GM23248 (cell line): ENCODE measurements around the gene UNC5A. TPM values are rescaled to one million over a fixed set of nuclear protein-coding genes. Genes with fewer than 3 reads are reported as not detected.

Experiments
- DNase-seq: peaks from one replicate; pipeline ENCODE4 v3.0.0-alpha.2; 2015
- H2AFZ ChIP-seq: fragments of 200-600 bp; sonication (generic); 2 replicates; pipeline ENCODE4 v1.6.1; 2016; ENCODE audit warnings: antibody characterized with exemption
- H3F3A ChIP-seq: fragments of 200-600 bp; sonication (generic); 2 replicates; pipeline ENCODE4 v1.6.1; 2016; ENCODE audit warnings: mild to moderate bottlenecking, antibody characterized with exemption, mixed run types; ENCODE audit not compliant: insufficient read depth
- H3K27ac ChIP-seq: fragments of 200-600 bp; sonication (generic); 2 replicates; pipeline ENCODE4 v1.5.1; 2016; ENCODE audit warnings: mild to moderate bottlenecking
- H3K27me3 ChIP-seq: fragments of 200-600 bp; sonication (generic); replicated peaks from 2 replicates; pipeline ENCODE4 v1.6.1; 2016; ENCODE audit warnings: mild to moderate bottlenecking; ENCODE audit not compliant: insufficient read depth
- H3K36me3 ChIP-seq: fragments of 200-600 bp; sonication (generic); 2 replicates; pipeline ENCODE4 v1.6.1; 2016; ENCODE audit warnings: low read depth, mild to moderate bottlenecking
- H3K4me1 ChIP-seq: fragments of 200-600 bp; sonication (generic); 2 replicates; pipeline ENCODE4 v1.6.1; 2016; ENCODE audit warnings: mild to moderate bottlenecking; ENCODE audit not compliant: insufficient read depth
- H3K4me2 ChIP-seq: fragments of 200-600 bp; sonication (generic); one replicate; pipeline ENCODE4 v1.6.1; 2016; ENCODE audit warnings: mild to moderate bottlenecking; ENCODE audit not compliant: unreplicated experiment
- H3K4me3 ChIP-seq: fragments of 200-600 bp; sonication (generic); 2 replicates; pipeline ENCODE4 v1.5.1; 2016; ENCODE audit warnings: mild to moderate bottlenecking
- H3K79me2 ChIP-seq: fragments of 200-600 bp; sonication (generic); 2 replicates; pipeline ENCODE4 v1.6.1; 2016; ENCODE audit warnings: mild to moderate bottlenecking; ENCODE audit not compliant: insufficient read depth
- H3K9ac ChIP-seq: fragments of 200-600 bp; sonication (generic); 2 replicates; pipeline ENCODE4 v1.6.1; 2016; ENCODE audit warnings: mild to moderate bottlenecking
- H3K9me2 ChIP-seq: fragments of 200-600 bp; sonication (generic); 2 replicates; pipeline ENCODE4 v1.6.1; 2016; ENCODE audit warnings: mixed run types, mild to moderate bottlenecking, moderate library complexity; ENCODE audit not compliant: insufficient read depth
- H3K9me3 ChIP-seq: fragments of 200-600 bp; sonication (generic); one replicate; pipeline ENCODE4 v1.6.1; 2017; ENCODE audit warnings: low read depth
- H4K20me1 ChIP-seq: fragments of 200-600 bp; sonication (generic); 2 replicates; pipeline ENCODE4 v1.6.0; 2016; ENCODE audit not compliant: insufficient read depth
- EZH2 ChIP-seq: fragments of 200-600 bp; sonication (generic); IDR thresholded peaks from 2 replicates; pipeline ENCODE4 v1.6.1; 2018; ENCODE audit warnings: antibody characterized with exemption, mild to moderate bottlenecking; ENCODE audit not compliant: insufficient read depth, poor library complexity, severe bottlenecking
- EZH2phosphoT487 ChIP-seq: fragments of 200-600 bp; sonication (generic); IDR thresholded peaks from 2 replicates; pipeline ENCODE4 v1.6.1; 2018; ENCODE audit warnings: antibody characterized with exemption, moderate library complexity, mild to moderate bottlenecking, low read depth; ENCODE audit not compliant: insufficient read depth
- WGBS, 2 experiments: methylation state at CpG; one replicate each; pipeline ENCODE4 v1.1.6; 2015 to 2017; ENCODE audit warnings: low lambda C conversion rate in 2 of 2, low coverage in 1 of 2; ENCODE audit errors: missing lambda C conversion rate in 2 of 2; 5-methylcytosine and 5-hydroxymethylcytosine counted together
- in situ Hi-C: fragments of 300-500 bp; cut with MboI; formaldehyde crosslinking; loops from 2 replicates; pipeline ENCODE4 v1.15.0; 2020
- polyA plus RNA-seq: library from polyadenylated mRNA; unstranded; fragments of >200 nt; fragmentation: Nextera tagmentation; extraction: Ambion mirVana; gene quantifications from 2 replicates; pipeline ENCODE4 v1.2.1, GENCODE V29; 2016
- total RNA-seq: library from RNA; depleted of rRNA; stranded (reverse); fragments of >200 nt; shearing (Covaris generic); gene quantifications from 2 replicates; pipeline ENCODE4 v1.2.3, GENCODE V29; 2014

UNC5A gene
- total and polyA plus RNA-seq, 2 experiments from 2014 or later = not detected

DNA sequence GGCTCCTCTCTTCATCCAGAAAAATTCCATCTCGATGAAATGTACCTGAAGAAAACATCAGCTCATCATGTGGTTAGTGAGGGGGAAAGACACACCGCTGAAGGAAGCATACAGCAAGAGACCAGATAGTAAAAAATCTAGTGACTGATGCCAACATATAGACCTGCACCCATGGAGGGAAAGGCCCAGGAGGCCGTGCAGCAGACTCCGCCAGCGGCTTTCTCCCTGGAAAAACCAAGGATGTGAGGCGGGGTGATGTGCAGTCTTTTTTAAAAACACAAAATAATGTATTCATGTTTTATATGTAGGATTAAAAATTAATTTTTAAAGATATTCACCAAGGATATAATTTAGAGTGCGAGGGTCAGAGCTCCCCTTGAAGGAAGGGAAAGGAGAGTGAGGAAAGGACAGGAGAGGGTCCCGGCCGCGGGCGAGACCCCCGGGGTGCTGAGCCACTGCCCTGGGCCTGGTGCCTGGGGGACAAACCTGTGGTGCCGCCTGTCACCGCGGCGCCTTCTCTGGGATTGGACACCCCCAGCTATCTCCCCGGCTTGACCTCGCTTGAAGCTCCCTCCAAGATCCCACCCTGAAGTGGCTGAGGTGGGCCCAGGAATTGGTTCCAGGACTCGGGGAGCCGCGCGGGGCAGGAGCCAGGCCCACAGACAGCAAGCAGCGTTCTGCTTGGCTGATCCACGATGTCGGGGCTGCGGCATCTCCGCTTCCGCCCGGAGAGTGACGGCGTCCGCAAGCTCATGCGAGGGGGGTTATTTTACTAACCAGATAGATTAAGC is 12.1 kb upstream of the UNC5A start:
- Histone ChIP-seq H3K9ac (no peak overlapping the region), H3K4me2 (no peak overlapping the region), H3F3A (no peaks in the 10 kb centered on the region), H3K4me3 (no peak overlapping the region), H3K4me1 (0 out of 2 replicates have a peak, but pooled peaks cover 3% of the 10 kb centered on the region), H3K9me3 (no peaks in the 10 kb centered on the region), H3K36me3 (no peaks in the 10 kb centered on the region), H3K9me2 (no peaks in the 10 kb centered on the region), H3K27me3 (peaks cover 41% of the 10 kb centered on the region), H2AFZ (no peak overlapping the region), H4K20me1 (no peaks in the 10 kb centered on the region), H3K27ac (no peak overlapping the region), H3K79me2 (no peaks in the 10 kb centered on the region)
- DNase-seq = no peak
- in situ Hi-C loops = no loop called here
- TF ChIP-seq EZH2 = no peak
- no peak for TF ChIP-seq EZH2phosphoT487
- WGBS, 2 experiments = 85 to 86% methylated on average over 32 to 33 of the region's 33 CpGs

DNA sequence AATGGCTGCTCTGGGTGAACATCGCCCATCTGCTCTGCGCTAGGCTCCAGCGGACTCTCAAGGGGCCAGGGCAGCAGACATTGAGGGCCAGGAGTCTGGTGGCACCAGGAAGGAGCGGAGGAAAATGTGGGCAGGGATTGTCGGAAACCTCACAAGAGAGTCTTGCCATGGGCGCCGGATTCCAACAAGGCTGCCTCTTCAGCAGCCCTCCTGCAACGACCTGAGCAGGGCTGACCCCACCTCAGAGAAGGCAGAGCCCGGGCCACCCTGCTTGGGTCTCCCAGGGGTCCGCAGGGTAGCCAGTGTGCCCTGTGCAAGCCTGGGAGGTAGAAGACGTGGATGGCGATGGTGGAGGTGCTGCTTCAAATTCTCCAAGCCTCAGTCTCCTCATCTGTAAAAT is 11.4 kb upstream of the UNC5A start:
- no peak overlapping the region for H2AFZ ChIP-seq
- TF ChIP-seq EZH2phosphoT487 = no peak
- TF ChIP-seq EZH2 = no peak
- H3F3A ChIP-seq = no peaks in the 10 kb centered on the region
- H3K4me2 ChIP-seq = no peak overlapping the region
- H3K4me3 ChIP-seq = no peak overlapping the region
- WGBS, 2 experiments = 77 to 79% methylated on average over 12 of the region's 12 CpGs
- 0 out of 2 replicates have a peak, but pooled peaks cover 3% of the 10 kb centered on the region for H3K4me1 ChIP-seq
- H3K79me2 ChIP-seq = no peaks in the 10 kb centered on the region
- in situ Hi-C loops = no loop called here
- H3K27ac ChIP-seq = no peak overlapping the region
- H3K9me2 ChIP-seq = no peaks in the 10 kb centered on the region
- H3K27me3 ChIP-seq = peaks cover 38% of the 10 kb centered on the region
- H3K9me3 ChIP-seq = no peaks in the 10 kb centered on the region
- H4K20me1 ChIP-seq = no peaks in the 10 kb centered on the region
- no peak overlapping the region for H3K9ac ChIP-seq
- DNase-seq = no peak
- no peaks in the 10 kb centered on the region for H3K36me3 ChIP-seq

DNA sequence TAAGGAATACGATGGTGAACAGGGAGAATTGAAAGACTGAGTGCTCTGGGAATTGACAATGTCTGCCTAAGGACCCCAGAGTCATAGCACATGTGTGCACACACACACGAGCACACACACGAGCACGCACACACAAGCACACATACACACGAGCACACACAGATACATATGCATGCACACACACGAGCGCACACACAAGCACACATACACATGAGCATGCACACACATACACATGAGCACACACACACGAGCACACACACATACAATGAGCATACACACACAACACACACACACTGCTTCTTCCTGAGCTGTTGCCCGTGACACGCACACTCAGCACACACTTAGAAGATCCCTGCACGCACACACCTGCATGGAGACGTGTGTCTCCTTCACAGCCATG is 10.9 kb upstream of the UNC5A start:
- Histone ChIP-seq H3K9me3 (no peaks in the 10 kb centered on the region), H3K27me3 (peaks cover 34% of the 10 kb centered on the region), H3K9ac (no peak overlapping the region), H3K27ac (no peak overlapping the region), H2AFZ (no peak overlapping the region), H3K36me3 (no peaks in the 10 kb centered on the region), H3K4me1 (0 out of 2 replicates have a peak, but pooled peaks cover 3% of the 10 kb centered on the region), H3K79me2 (no peaks in the 10 kb centered on the region), H3F3A (no peaks in the 10 kb centered on the region), H4K20me1 (no peaks in the 10 kb centered on the region), H3K4me2 (no peak overlapping the region), H3K9me2 (no peaks in the 10 kb centered on the region), H3K4me3 (no peak overlapping the region)
- WGBS, 2 experiments = 74 to 90% methylated on average over 5 to 12 of the region's 12 CpGs
- TF ChIP-seq EZH2 = no peak
- in situ Hi-C loops = no loop called here
- no peak for DNase-seq

DNA sequence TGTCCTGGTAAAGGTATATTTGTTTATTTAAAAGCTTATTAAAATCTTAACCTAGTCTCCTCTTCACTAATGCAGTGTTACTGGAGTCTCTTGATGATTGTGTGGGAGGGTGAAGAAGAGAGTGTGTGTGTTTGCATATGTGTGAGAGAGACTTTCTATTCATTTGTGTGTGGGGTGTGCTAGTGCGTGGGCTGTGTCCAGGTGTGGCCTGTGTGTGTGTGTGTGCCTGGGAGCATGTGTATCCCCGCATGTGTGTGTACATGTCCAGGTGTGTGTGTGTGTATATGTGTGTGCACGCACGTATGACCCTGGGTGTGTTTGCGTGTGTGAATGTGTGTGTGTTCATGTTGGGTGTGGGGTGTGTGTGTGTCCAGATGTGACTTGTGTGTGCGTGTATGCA is 10.3 kb upstream of the UNC5A start:
- Histone ChIP-seq H3K9ac (no peak overlapping the region), H3K4me2 (no peak overlapping the region), H3K27me3 (peaks cover 33% of the 10 kb centered on the region), H3K4me1 (0 out of 2 replicates have a peak, but pooled peaks cover 3% of the 10 kb centered on the region), H3K4me3 (no peak overlapping the region), H3K27ac (no peak overlapping the region), H2AFZ (no peak overlapping the region), H3K79me2 (no peaks in the 10 kb centered on the region), H3K9me3 (no peaks in the 10 kb centered on the region), H3F3A (no peaks in the 10 kb centered on the region), H3K36me3 (no peaks in the 10 kb centered on the region), H3K9me2 (no peaks in the 10 kb centered on the region), H4K20me1 (no peaks in the 10 kb centered on the region)
- in situ Hi-C loops = no loop called here
- WGBS, 2 experiments = 81 to 85% methylated on average over 6 of the region's 6 CpGs
- TF ChIP-seq EZH2phosphoT487 = no peak
- no peak for TF ChIP-seq EZH2
- DNase-seq = no peak
